GM18517 (cell line): ENCODE data around the gene NONO.
"Not testable (repeated sequence)": the region's sequence is repeated elsewhere in the genome, so short reads cannot be mapped to it uniquely, and the experiment has no call there.

Experiments used
- ATAC-seq: cut with Tn5 transposase; IDR thresholded peaks from one replicate; pipeline ENCODE4 v1.9.1; 2021; ENCODE audit warnings: mild to moderate bottlenecking, moderate library complexity; ENCODE audit not compliant: unreplicated experiment

NONO gene

DNA sequence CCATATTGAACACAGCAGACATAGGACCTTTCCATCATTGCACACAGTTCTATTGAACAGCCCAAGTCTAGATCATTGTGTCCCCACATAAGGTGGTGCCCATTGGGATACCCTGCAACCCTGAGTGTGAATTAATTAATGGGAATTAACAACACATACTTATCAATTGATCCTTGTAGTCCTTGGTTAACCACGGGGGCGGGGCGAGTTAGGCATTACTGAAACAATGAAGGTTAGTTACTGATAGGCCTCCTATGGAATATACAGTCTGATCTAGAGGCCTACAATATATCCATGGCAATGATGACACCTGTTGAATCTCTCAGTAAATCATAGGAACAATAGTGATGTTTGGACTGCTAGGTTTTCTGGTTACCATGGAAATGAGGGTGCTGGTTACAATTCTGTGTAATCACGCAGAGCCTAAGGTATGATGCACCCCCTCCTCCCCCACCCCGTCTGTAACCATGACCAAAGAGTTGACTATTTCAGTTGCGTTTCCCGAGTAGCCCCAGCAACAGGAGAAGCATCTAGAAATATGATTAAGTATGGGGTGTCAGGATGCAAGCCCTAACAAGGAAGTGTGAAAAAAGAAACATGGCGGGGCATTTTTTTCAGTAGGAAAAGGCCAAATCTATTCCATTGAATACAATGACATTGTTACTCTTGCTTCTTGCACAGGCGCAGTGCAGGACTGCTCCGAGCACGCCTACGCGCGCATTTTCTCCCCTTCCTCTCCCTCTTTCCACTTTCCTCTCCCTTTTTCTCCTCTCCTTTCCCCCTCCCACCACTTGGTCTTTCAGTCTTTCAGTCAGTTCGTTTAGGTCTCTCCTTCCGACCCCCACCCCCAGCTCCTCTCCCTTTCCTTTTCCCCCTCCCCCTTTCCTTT lies 677 bp upstream of the NONO start:
- ATAC-seq, result peak; percentile 26

DNA sequence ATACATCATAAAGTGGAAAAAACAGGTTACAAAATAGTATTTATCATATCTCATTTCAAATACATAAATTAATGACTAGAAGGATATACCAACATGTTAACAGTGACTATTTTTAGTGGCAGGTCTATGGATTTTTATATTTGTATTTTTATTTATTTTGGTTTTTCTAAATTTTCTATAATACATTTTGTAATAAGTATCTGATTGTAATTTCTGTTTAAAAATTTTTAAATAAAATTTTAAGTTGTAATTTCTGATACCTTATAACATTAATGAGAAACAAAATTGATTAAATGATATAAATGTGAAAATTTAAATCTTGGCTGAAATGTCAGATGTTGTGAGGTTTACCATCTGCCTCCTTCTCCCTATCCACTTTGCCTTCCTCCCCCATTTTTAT lies 2.5 kb downstream of the NONO start:
- no peak for ATAC-seq

DNA sequence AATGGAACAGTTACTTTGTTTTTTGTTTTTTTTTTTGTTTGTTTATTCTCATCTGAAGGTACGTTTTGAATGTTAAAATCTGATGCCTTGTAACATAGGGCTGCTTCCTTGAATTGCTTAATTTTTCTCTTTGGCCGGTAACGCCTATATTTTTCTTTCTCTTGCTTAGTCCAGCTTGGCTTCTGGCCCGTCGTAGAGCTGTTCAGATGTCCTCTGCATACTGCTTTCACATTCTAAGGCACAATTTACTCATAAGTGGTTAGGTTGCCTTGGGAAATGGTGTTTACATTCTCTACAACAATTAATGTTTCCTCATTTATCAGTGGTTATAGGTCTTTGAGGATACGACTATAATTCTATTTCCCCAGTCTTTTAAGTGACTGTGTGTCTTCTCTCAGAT lies 7.9 kb downstream of the NONO start:
- ATAC-seq, result no peak

DNA sequence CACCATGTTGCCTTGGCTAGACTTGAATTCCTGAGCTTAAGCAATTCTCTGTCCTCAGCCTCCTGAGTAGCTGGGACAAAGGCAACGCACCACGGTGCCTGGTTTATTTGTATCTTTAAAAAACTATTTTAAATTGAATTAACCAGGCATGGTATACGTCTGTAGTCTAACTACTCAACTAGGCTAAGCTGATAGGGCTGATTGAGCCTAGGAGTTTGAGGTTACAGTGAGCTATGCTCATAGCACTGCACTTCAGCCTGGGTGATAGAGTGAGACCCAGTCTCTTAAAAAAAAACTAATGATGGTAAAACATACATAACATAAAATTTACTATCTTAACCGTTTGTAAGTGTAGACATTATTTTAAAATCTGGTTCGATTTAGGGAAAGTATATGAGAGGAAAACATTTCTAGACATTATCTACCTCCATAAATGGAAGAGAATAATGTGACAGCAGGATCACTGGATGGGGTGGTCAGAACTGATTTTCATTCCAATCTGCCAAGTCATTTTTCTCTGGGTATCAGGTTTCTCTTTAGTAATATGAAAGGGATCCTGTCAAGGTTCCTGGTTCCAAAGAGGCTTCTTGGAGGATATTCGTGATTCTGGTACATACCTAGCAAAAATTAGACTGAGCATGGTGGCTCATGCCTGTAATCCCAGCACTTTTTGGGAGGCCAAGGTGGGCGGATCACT lies 9.4 kb downstream of the NONO start:
- ATAC-seq, result no peak

DNA sequence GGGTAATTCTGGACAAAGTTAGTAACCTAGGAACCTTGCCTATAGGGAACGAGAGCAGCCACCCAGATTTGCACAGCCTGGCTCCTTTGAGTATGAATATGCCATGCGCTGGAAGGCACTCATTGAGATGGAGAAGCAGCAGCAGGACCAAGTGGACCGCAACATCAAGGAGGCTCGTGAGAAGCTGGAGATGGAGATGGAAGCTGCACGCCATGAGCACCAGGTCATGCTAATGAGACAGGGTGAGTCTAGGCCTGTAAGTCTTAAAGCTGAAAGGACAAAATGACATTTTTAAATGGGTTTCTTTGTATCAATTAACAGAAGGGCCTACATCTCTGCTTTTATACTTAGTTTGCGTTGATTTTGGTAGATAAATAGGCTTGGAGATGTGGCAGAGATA lies 13.4 kb downstream of the NONO start:
- ATAC-seq, result no peak

DNA sequence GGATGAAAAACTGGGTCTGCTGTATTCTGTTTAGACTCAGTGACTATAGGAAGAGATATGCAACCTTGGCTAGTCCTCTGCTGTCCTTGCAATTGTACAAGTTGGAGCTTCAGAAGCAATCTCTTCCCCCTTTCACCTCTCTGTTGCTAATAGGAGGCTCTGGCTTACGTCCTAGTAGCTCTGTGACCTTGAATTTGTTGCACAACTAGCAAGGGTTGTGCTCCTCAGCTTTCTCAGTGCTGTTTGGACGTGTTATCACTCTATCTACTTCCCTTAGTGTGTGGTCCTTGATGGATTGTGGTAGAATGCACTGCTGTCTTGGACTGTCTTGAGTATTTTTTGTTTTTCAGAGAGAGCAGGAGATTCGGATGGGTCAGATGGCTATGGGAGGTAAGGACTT lies 14.7 kb downstream of the NONO start:
- no peak for ATAC-seq

DNA sequence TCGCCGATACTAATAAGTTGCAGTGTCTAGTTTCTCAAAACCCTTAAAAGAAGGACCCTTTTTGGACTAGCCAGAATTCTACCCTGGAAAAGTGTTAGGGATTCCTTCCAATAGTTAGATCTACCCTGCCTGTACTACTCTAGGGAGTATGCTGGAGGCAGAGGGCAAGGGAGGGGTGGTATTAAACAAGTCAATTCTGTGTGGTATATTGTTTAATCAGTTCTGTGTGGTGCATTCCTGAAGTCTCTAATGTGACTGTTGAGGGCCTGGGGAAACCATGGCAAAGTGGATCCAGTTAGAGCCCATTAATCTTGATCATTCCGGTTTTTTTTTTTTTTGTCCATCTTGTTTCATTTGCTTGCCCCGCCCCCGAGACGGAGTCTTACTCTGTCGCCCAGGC lies 16.6 kb downstream of the NONO start:
- not testable (repeated sequence) for ATAC-seq

DNA sequence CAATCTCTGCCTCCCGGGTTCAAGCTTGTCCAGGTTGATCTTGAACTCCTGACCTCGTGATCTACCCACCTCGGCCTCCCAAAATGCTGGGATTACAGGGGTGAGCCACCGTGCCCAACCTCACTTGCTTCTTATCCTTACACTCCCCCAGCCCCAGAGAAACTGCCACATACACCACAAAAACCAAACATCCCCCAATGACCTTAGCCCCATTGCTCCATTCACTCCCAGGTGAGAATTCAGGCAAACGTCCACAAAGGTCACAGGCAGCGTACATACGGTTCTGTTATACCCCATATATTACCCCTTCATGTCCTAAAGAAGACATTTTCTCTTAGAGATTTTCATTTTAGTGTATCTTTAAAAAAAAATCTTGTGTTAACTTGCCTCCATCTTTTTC lies 17.1 kb downstream of the NONO start:
- ATAC-seq, result not testable (repeated sequence)

DNA sequence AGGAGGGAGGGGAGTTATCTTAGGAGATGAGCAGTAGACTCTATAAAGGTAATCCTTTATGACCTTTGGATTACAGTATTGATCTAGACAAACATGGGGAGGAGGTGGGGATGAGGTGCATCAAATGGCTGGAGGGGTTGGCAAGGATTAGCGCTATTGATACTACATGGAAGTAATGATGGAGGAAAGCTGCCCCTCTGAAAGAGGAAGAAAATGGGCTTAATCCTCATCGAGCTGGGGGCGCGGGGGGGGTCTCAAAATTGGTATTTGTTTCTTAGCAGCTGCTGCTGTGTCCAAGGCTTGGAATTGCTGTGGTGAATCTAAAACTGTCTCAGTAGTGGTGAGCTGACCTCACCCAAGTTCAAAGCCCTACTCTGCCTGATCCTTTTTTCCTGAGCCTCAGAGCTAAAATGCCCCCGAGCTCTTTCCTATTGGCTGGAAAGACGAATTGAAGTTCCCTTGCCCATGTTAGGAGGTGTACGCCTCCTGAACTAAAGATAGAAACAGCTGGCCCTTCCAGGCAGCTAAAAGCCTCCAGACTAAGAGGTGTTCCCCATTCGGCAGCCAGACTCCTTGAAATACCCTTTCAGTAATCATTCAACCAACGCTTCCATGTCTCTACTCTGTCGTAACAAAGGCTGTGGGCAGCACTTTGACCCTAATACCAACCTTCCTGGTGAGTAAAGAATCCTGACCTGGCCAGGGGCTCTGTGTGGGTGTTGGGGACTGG lies 17.9 kb downstream of the NONO start, which contains the start of gene ITGB1BP2:
ITGB1BP2 (plus strand) TSS at position 556 of the 730 bp plus-strand sequence; CDS start at position 613, 57 bp downstream.
- no peak for ATAC-seq

DNA sequence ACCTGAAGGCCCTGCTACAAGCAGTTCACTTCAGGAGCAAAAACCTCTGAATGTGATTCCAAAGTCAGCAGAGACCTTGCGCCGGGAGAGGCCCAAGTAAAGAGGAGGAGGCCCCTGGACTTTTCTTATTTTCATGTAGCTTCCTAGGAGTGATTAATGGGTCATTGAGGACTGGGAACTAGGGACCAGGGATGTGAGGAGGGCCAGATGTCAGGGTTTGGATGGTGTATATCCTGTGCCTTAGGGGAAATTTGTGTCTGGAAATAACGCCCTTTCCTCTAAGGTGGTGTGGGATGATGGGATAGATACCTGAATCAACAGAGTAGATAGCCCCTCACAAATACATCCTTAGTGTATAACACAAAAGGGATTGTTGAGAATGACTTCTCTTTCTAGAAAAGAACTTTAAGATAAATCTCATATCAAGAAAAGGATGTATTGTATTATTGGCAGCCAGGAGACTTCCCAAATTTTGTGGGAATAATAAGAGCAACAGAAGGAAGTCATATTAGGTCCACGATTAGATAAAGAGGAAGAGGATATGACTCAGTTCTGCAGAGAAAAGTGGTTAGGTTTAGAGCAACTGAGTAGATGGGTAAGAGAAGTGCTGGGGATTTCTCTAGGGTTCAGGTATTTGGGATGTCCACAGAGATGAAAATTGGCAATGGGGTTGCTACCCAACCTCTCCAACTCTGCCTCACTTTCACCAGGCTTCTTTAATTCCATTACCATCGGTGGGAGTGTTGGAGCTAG lies 19.2 kb downstream of the NONO start:
- no peak for ATAC-seq

DNA sequence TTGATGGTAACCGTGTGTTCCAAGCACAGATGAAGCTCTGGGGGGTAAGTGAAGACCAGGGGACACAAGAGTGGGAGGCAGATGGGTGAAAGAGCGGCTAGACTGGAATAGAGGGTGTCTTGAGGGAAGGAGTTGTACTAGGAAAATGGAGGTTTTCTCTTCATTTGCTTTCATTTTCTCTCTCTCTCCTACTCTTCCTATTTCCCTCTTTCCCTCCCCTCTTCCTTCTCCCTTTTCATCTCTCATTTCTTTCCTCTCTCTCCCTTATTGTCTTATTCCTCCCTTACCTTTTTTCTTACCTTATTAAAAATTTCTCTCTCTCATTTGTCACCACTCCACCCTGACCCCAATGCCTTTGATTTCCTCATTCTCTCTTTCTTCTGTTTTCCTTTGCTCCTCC lies 21.1 kb downstream of the NONO start:
- no peak for ATAC-seq

DNA sequence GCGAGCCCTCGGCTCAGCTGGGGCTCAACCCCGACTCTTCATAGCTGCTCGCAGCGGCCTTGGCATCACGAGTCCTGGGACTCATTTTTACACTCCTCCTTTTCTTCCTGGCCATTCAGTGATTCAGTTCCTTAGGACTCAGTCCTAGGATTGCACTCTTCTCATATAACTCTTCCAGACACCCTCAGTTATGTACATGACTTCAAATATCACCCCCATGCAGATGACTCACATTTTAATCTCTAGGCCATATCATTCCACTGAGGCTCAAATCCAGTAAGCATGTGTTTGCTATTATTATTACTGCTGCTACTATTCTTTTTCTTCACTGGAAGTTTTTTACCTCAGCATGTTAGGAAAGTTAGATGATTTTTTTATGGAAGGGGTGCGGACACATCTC lies 32.5 kb downstream of the NONO start:
- ATAC-seq, result no peak

DNA sequence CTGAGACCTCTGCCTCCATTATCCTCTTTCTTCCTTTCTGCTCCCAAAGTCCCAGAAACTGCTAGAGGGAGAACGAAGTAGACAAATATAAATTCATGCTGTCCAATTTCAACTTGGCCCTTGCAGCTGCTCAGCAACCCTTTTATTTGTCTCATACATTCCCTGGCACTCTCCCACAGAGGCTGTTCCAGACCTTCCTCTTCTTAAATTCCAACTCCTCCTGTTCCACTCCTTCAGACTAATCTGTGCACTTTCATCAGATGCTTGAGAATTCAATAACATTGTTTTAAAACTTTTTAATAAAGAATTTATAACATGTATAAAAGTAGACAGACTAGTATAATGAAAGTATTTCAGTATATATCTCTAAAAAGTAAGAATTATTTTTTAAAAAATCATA lies 33.5 kb downstream of the NONO start:
- not testable (repeated sequence) for ATAC-seq

DNA sequence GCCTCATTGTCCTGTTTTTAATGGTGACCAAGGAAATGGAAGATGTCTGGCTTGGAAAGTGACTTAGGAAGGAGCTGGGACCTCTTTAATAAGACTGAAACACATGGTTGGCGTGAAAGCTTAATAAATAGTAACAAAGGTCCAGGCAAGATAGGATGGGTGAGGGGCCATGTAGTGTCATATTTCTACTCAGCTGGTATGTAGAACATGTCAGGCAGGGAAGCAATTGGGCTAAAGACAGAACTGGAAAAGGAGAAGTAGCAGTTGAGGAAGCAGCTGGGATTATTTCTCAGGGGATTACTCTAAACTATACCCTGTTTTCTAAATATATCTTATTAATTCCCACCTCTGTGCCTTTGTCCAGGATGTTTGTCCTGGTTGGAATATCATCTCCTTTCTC lies 36.7 kb downstream of the NONO start:
- no peak for ATAC-seq

DNA sequence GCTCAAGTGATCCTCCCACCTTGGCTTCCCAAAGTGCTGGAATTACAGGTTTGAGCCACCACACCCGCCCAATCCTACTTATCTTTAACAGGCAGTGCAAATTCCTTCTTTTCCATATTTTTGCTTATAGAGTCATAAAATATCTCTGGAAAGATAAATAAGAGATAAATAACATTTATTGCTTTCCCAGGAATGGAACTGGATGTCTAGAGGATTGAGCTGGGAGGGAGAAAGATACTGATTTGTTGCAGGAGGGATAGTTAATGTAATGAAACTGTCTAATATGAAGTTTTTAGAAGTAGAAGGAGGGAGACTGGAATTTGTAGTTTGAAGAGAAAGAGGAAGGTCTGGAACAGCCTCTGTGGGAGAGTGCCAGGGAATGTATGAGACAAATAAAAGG lies 38.3 kb downstream of the NONO start:
- ATAC-seq, result no peak

DNA sequence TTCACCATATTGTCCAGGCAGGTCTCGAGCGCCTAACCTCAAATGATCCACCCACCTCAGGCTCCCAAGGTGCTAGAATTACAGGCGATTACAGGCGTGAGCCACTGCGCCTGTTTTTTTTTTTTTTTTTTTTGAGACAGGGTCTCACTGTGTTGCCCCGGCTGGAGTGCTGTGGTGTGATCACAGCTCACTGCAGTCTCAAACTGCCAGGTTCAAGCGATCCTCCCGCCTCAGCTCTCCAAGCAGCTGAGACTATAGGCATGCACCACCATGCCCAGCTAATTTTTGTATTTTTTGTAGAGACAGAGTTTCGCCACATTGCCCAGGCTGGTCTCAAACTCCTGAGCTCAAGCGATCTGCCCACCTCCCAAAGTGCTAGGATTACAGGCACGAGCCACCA lies 41.0 kb downstream of the NONO start:
- ATAC-seq, result not testable (repeated sequence)

DNA sequence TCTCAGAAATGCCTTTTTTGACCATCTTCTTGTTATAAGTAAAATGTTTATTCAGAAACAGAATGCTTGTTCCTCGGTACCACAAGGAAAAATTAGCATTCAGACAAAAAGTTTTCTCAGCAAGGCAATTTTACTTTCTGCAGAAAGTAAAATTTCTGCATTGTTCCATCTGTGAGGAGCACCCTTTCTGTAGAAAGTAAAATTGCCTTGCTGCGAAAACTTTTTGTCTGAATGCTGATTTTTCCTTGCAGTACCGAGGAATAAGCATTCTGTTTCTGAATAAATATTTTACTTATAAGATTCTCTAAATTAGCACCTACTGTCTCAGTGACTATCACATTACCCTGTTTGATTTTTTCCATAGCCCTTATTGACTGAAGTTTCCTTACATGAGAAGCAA lies 43.0 kb downstream of the NONO start:
- ATAC-seq, result no peak

DNA sequence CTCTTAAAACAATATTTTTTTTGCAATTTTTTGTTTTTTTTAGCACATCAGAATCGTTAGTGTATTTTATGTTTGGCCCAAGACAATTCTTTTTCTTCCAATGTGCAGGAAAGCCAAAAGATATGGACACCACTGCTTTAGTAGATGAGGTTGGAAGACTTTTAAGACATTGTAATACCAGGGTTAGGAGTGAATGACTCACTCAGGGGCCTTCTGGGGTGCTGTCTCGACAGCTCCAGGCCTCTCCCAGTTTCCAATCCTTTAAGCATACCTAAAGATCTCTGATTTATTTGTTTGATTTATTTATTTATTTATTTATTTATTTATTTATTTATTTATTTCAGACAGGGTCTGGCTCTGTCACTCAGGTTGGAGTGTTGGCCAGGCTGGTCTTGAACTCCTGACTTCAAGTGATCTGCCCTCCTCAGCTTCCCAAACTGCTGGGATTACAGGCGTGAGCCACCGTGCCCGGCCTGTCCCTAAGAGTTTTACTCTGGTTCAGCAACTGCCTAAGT lies 65.8 kb downstream of the NONO start:
- ATAC-seq, result not testable (repeated sequence)

DNA sequence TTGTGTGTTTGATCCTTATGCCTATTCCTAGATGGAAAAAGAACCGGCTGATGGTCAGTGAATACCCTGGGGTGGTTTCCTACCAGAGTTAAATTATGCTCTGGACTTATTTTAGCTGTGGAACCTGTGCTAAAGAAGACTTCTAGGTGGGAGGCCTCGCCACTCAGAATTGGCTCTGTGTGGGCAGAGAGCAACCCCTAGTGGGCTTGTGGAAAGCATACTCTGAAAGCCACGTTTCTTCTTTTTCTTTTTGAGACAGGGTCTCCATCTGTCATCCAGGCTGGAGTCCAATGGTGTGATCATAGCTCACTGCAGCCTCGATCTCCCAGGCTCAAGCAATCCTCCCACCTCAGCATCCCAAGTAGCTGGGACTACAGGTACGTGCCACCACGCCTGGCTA lies 66.4 kb downstream of the NONO start:
- ATAC-seq, result not testable (repeated sequence)
